ENCODE measurements around the gene PHLPP1.

GRCh38 chr18:62885804-62886203 lies 170.5 kb downstream of the PHLPP1 start:
- TF ChIP-seq, protein P1, sequence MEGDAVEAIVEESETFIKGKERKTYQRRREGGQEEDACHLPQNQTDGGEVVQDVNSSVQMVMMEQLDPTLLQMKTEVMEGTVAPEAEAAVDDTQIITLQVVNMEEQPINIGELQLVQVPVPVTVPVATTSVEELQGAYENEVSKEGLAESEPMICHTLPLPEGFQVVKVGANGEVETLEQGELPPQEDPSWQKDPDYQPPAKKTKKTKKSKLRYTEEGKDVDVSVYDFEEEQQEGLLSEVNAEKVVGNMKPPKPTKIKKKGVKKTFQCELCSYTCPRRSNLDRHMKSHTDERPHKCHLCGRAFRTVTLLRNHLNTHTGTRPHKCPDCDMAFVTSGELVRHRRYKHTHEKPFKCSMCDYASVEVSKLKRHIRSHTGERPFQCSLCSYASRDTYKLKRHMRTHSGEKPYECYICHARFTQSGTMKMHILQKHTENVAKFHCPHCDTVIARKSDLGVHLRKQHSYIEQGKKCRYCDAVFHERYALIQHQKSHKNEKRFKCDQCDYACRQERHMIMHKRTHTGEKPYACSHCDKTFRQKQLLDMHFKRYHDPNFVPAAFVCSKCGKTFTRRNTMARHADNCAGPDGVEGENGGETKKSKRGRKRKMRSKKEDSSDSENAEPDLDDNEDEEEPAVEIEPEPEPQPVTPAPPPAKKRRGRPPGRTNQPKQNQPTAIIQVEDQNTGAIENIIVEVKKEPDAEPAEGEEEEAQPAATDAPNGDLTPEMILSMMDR (IDR thresholded peaks at IDR 0.05; ENCODE audit: low read length): no peak
- no peak for TF ChIP-seq EZH2 (optimal IDR thresholded peaks at IDR 0.05; ENCODE audit: low read depth, low read length)
